BE2C (cell line): Measurements from ENCODE around the gene FHOD3.
A peak's percentile ranks its signal among the peaks of the same experiment; 100 is the strongest.

Experiments
- DNase-seq: peaks from one replicate; pipeline ENCODE4 v3.0.0-alpha.2; 2020
- H3K27me3 ChIP-seq: fragments of 250-450 bp; sonication (Bioruptor Pico); 2 replicates; pipeline ENCODE4 v1.5.1; 2020; ENCODE audit warnings: mild to moderate bottlenecking
- H3K36me3 ChIP-seq: fragments of 250-450 bp; sonication (Bioruptor Pico); 2 replicates; pipeline ENCODE4 v1.5.1; 2020; ENCODE audit warnings: mild to moderate bottlenecking
- H3K4me1 ChIP-seq: fragments of 250-450 bp; sonication (Bioruptor Pico); 2 replicates; pipeline ENCODE4 v1.5.1; 2020
- H3K4me3 ChIP-seq: 2 replicates; pipeline ENCODE4 v1.5.1; 2011; ENCODE audit warnings: low read depth, low read length
- H3K9me3 ChIP-seq: fragments of 250-450 bp; sonication (Bioruptor Pico); 2 replicates; pipeline ENCODE4 v1.5.1; 2020
- TF ChIP-seq, protein P1 (sequence below): IDR thresholded peaks from 2 replicates; pipeline ENCODE4 v1.5.1; 2012; ENCODE audit warnings: mild to moderate bottlenecking, low read depth, low read length

FHOD3 gene

DNA sequence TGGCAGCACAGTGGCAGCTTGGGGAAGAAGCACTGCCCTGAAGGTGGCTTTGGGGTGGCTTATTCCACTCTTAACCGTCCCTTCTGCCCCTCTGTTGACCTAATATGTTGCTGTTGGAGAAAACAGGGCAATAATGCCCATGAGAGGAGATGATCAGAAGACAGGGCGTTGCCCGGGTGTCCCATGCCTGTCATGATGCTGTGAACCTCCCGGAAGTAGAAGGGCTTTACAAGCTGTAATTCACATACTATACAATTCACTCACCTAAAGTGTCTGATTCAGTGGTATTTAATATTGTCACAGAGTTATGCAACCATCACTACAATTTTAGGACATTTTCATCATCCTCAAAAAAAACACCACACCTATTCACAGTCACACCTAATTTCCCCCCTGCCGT lies 112.3 kb downstream of the FHOD3 start:
- H3K36me3 ChIP-seq: no peaks in the 10 kb centered on the region
- no peaks in the 10 kb centered on the region for H3K27me3 ChIP-seq
- no peaks in the 10 kb centered on the region for H3K4me1 ChIP-seq
- DNase-seq: no peak
- TF ChIP-seq, protein P1, sequence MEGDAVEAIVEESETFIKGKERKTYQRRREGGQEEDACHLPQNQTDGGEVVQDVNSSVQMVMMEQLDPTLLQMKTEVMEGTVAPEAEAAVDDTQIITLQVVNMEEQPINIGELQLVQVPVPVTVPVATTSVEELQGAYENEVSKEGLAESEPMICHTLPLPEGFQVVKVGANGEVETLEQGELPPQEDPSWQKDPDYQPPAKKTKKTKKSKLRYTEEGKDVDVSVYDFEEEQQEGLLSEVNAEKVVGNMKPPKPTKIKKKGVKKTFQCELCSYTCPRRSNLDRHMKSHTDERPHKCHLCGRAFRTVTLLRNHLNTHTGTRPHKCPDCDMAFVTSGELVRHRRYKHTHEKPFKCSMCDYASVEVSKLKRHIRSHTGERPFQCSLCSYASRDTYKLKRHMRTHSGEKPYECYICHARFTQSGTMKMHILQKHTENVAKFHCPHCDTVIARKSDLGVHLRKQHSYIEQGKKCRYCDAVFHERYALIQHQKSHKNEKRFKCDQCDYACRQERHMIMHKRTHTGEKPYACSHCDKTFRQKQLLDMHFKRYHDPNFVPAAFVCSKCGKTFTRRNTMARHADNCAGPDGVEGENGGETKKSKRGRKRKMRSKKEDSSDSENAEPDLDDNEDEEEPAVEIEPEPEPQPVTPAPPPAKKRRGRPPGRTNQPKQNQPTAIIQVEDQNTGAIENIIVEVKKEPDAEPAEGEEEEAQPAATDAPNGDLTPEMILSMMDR: no peak
- no peaks in the 10 kb centered on the region for H3K9me3 ChIP-seq
- H3K4me3 ChIP-seq: no peak overlapping the region

DNA sequence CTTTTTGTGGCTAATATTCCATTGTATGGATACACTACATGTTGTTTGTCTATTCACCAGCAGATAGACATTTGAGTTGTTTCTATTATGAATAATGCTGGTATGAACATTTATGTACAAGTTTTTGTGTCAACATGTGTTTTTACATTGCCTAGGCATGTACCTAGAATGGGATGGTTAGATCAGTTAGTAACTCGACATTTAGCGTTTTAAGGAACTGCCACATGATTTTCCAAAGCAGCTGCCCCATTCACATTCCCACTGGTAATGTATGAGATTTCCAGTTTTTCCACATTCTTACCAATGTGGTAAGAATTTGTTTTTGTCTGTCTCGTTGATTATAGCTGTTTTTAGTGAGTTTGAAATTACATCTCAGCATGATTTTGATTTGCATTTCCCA lies 112.8 kb downstream of the FHOD3 start:
- DNase-seq: no peak
- Histone ChIP-seq H3K4me3 (no peak overlapping the region), H3K36me3 (no peaks in the 10 kb centered on the region), H3K27me3 (no peaks in the 10 kb centered on the region), H3K4me1 (no peaks in the 10 kb centered on the region), H3K9me3 (no peaks in the 10 kb centered on the region)
- TF ChIP-seq, protein P1: no peak

DNA sequence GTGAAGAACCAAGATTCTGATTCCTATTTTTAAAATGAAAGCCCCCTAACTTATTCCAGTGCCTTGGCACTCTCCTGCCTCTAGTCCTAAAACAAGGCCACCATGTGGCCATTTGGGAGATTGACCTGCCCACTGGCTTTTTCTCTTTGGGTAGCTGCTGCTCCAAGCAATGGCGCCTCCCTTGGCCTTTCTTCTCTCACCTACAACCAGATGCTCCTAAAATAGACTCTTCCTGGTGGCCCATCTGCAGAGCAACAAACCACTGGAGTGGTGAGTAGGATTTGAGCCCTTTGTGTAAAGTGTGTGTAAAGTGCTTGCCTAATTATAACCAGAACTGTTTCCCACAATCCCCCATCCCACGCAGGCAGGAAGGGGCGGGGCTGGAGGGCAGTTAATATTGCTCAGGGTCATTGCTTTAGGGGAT lies 114.2 kb downstream of the FHOD3 start:
- peak; percentile 43 for DNase-seq
- Histone ChIP-seq H3K27me3 (no peaks in the 10 kb centered on the region), H3K36me3 (no peaks in the 10 kb centered on the region), H3K4me3 (no peak overlapping the region), H3K9me3 (no peaks in the 10 kb centered on the region), H3K4me1 (no peaks in the 10 kb centered on the region)
- TF ChIP-seq, protein P1: peak; percentile 58

DNA sequence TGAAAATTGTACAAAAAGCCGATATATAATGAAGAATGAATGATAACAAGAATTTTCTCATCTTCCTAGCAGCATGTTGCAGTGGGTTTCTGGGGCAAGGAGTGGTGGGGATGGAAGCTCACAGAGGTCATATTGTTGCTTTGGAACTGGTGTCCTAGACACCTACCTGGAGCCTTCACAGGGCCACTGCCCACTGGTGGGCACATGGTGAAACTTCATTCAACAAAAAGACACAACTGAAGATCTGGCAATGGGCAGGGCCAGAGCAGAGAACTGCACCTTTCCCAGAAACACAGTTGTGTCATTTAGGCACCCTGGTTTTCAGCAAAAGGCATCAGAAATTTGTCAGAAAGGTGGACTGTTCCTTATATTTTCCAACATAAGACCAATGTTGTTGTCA lies 115.3 kb downstream of the FHOD3 start:
- TF ChIP-seq, protein P1: peak; percentile 60
- Histone ChIP-seq H3K9me3 (no peaks in the 10 kb centered on the region), H3K4me3 (no peak overlapping the region), H3K36me3 (no peaks in the 10 kb centered on the region), H3K4me1 (no peaks in the 10 kb centered on the region), H3K27me3 (no peaks in the 10 kb centered on the region)
- DNase-seq: peak; percentile 32

DNA sequence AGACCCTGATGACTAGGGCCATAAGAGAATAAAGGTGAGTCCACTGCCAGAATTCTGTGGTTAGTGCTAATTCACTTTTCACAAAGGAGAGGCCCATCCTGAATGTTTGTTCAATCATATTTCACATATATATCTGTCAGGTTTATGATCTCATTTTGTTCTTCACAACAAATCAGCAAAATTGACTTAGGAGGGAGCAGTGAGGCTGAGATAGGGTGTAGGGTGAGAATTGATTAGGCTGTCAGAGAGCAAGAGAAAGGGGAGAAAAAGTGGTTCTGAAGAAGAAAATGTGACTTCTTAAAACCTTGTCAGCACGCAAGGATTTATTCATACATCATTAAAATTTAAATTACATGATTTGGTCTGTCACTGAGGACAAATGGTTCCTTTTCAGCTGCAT lies 117.7 kb downstream of the FHOD3 start:
- H3K4me1 ChIP-seq: no peaks in the 10 kb centered on the region
- TF ChIP-seq, protein P1: no peak
- no peaks in the 10 kb centered on the region for H3K27me3 ChIP-seq
- no peak overlapping the region for H3K4me3 ChIP-seq
- no peaks in the 10 kb centered on the region for H3K9me3 ChIP-seq
- no peak for DNase-seq
- H3K36me3 ChIP-seq: no peaks in the 10 kb centered on the region

DNA sequence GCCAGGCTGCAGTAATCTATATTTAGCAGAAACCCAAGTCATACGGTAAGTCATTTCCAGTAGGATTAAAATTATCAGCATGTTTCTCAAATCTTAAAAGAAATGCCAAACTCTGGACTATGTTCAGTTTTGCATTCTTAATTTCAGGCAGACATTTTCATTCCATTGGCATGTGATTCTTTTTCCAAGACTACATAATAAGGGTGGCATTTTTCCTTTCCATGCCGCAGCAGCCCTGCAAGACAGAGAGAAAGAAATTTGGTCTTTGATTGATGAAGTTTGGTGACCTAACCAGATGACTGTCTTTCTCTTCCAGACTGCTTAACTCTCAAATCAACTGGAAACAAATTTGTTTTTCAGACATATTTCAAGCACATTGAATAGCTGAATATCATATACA lies 118.1 kb downstream of the FHOD3 start:
- Histone ChIP-seq H3K9me3 (no peaks in the 10 kb centered on the region), H3K4me3 (no peak overlapping the region), H3K4me1 (no peaks in the 10 kb centered on the region), H3K27me3 (no peaks in the 10 kb centered on the region), H3K36me3 (no peaks in the 10 kb centered on the region)
- DNase-seq: no peak
- TF ChIP-seq, protein P1: no peak
